ENCODE results near the gene ZNF674. TPM values are rescaled to one million over a fixed set of nuclear protein-coding genes. Genes with fewer than 3 reads are reported as not detected.
"Not testable (repeated sequence)": the region's sequence is repeated elsewhere in the genome, so short reads cannot be mapped to it uniquely, and the experiment has no call there.

Gene ZNF674
- total RNA-seq, 1 donor from 2014 or later, result 5.2 TPM

DNA sequence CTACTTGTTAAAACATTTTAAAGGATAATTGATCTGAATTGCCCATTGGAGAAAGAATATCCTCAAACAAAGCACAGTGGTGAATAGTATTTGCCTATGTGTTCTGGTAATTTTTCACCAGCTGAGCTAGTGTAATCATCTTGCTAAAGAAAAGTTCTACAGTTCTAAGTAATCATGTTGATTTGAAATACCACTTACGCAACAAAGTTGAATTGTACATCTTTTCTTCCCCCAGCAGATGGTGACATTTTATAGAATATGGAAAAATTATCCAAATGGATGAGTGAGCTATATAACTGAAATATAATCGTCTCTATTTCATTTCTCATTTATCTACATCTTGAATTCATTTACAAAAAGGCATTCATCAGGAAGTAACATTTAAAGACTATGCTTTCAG is 9.7 kb upstream of the ZNF674 start:
- Histone ChIP-seq H3K4me1 (no peaks in the 10 kb centered on the region), H3K36me3 (no peaks in the 10 kb centered on the region), H3K4me3 (no peak overlapping the region), H3K27ac (no peak overlapping the region), H3K27me3 (no peaks in the 10 kb centered on the region), H3K9me3 (no peaks in the 10 kb centered on the region)
- intact Hi-C loops (cut with DNase I), result no loop called here
- TF ChIP-seq POLR2AphosphoS5 (IDR thresholded peaks at IDR 0.05; ENCODE audit: insufficient read depth in 1 of 2, low read depth in 1 of 2) (no peak), POLR2A (IDR thresholded peaks at IDR 0.05) (no peak)
- DNase-seq (ENCODE audit: extremely low spot score in 2 of 2), result no peak

DNA sequence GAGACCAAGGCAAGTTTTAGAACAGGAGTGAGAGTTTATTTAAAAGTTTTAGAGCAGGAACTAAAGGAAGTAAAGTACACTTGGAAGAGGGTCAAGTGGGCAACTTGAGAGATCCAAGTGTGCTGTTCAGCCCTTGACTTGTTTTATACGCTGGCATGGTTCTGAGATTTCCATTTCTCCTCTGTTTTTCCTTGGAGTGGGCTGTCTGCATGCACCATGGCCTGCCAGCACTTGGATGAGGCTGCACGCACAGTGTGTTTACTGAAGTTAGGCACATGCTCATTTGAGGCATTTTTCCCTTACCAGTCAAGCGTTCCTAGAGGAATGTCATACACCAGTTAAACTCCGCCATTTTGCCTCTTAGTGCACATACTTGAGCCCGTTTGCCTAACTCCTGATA is 8.7 kb upstream of the ZNF674 start:
- no peak overlapping the region for H3K27ac ChIP-seq
- DNase-seq (ENCODE audit: extremely low spot score in 2 of 2), result no peak
- no peaks in the 10 kb centered on the region for H3K36me3 ChIP-seq
- H3K4me3 ChIP-seq, result no peak overlapping the region
- no peaks in the 10 kb centered on the region for H3K27me3 ChIP-seq
- intact Hi-C loops (cut with DNase I), result no loop called here
- TF ChIP-seq POLR2A (IDR thresholded peaks at IDR 0.05) (no peak), POLR2AphosphoS5 (IDR thresholded peaks at IDR 0.05; ENCODE audit: insufficient read depth in 1 of 2, low read depth in 1 of 2) (no peak)
- TF ChIP-seq, protein P1, sequence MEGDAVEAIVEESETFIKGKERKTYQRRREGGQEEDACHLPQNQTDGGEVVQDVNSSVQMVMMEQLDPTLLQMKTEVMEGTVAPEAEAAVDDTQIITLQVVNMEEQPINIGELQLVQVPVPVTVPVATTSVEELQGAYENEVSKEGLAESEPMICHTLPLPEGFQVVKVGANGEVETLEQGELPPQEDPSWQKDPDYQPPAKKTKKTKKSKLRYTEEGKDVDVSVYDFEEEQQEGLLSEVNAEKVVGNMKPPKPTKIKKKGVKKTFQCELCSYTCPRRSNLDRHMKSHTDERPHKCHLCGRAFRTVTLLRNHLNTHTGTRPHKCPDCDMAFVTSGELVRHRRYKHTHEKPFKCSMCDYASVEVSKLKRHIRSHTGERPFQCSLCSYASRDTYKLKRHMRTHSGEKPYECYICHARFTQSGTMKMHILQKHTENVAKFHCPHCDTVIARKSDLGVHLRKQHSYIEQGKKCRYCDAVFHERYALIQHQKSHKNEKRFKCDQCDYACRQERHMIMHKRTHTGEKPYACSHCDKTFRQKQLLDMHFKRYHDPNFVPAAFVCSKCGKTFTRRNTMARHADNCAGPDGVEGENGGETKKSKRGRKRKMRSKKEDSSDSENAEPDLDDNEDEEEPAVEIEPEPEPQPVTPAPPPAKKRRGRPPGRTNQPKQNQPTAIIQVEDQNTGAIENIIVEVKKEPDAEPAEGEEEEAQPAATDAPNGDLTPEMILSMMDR (IDR thresholded peaks at IDR 0.05), result no peak
- H3K4me1 ChIP-seq, result no peaks in the 10 kb centered on the region
- H3K9me3 ChIP-seq, result no peaks in the 10 kb centered on the region

DNA sequence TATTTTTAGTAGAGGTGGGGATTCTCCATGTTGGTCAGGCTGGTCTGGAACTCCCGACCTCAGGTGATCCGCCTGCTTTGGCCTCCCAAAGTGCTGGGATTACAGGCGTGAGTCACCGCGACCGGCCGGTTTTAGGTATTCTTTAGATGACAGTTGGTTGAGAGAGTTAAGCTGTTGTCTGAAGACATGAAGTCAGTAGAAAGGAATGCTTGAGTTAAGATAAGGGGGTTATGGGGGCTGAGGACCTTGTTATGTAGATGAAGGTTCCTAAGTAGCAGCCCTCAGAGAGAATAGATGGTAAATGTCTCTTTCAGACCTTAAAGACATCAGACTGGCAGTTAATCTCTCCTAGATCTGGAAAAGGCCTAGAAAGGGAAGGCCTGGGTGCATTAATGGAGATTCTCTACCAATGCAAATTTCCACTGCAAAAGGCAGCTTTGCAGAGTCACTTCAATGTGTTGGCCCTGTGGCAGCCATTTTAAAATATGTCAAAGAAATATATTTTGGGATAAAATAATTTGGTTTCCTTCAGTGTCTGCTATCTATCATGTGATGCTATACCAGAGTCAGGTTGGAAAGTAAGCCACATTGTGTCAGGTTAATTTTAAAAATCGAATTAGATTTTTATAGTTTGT is 6.4 kb upstream of the ZNF674 start:
- peaks cover 6% of the 10 kb centered on the region for H3K4me1 ChIP-seq
- H3K27ac ChIP-seq, result no peak overlapping the region
- TF ChIP-seq, protein P1 (IDR thresholded peaks at IDR 0.05), result no peak
- TF ChIP-seq POLR2A (IDR thresholded peaks at IDR 0.05) (no peak), POLR2AphosphoS5 (IDR thresholded peaks at IDR 0.05; ENCODE audit: insufficient read depth in 1 of 2, low read depth in 1 of 2) (no peak)
- H3K36me3 ChIP-seq, result no peaks in the 10 kb centered on the region
- H3K9me3 ChIP-seq, result no peaks in the 10 kb centered on the region
- H3K4me3 ChIP-seq, result no peak overlapping the region
- no peak for DNase-seq (ENCODE audit: extremely low spot score in 2 of 2)
- intact Hi-C loops (cut with DNase I), result no loop called here
- no peaks in the 10 kb centered on the region for H3K27me3 ChIP-seq

DNA sequence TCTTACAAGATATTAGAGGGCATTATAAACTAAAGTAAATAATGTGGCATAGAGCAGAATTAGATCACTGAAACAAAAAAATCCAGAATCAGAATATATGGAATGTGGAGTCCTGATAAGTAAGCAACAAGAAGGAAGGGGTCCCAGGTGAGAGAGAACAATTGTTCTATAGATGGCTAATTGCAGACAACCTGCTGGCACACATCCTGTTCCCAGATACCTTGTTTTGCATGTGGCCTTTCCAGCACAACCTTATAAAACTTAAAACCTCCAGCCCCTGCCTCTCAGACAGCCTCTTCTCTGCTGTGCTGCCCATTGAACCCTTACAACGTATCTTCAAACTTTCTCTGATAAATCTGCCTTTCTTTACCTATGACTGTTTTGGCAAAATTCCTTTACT is 4.7 kb upstream of the ZNF674 start:
- no peak for DNase-seq (ENCODE audit: extremely low spot score in 2 of 2)
- TF ChIP-seq POLR2AphosphoS5 (IDR thresholded peaks at IDR 0.05; ENCODE audit: insufficient read depth in 1 of 2, low read depth in 1 of 2) (no peak), POLR2A (IDR thresholded peaks at IDR 0.05) (no peak)
- Histone ChIP-seq H3K4me1 (peaks cover 13% of the 10 kb centered on the region), H3K9me3 (no peaks in the 10 kb centered on the region), H3K4me3 (no peak overlapping the region), H3K27me3 (no peaks in the 10 kb centered on the region), H3K36me3 (no peaks in the 10 kb centered on the region), H3K27ac (no peak overlapping the region)
- intact Hi-C loops (cut with DNase I), result no loop called here

DNA sequence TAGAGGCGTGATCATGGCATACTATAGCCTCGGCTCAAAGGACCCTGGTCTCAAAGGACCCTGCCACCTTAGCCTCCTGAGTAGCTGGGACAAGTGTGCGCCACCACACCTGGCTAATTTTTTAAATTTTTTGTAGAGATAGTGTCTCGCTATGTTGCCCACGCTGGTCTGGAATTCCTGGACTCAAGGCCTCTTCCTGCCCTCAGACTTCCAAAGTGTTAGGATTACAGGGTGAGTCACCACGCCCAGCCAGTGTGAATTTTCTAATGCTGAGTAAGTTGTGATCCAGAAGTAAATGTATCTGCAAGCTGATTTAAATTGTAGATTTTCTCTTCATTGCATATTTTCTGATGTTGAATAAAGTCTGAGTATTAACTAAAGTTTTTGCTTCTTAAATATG is 2.6 kb upstream of the ZNF674 start:
- Histone ChIP-seq H3K4me3 (no peak overlapping the region), H3K9me3 (no peaks in the 10 kb centered on the region), H3K4me1 (peaks cover 18% of the 10 kb centered on the region), H3K27me3 (no peaks in the 10 kb centered on the region), H3K27ac (no peak overlapping the region), H3K36me3 (no peaks in the 10 kb centered on the region)
- intact Hi-C loops (cut with DNase I), result no loop called here
- no peak for TF ChIP-seq POLR2AphosphoS5 (IDR thresholded peaks at IDR 0.05; ENCODE audit: insufficient read depth in 1 of 2, low read depth in 1 of 2)
- TF ChIP-seq, protein P1 (IDR thresholded peaks at IDR 0.05), result no peak
- TF ChIP-seq POLR2A (IDR thresholded peaks at IDR 0.05), result no peak
- no peak for DNase-seq (ENCODE audit: extremely low spot score in 2 of 2)

DNA sequence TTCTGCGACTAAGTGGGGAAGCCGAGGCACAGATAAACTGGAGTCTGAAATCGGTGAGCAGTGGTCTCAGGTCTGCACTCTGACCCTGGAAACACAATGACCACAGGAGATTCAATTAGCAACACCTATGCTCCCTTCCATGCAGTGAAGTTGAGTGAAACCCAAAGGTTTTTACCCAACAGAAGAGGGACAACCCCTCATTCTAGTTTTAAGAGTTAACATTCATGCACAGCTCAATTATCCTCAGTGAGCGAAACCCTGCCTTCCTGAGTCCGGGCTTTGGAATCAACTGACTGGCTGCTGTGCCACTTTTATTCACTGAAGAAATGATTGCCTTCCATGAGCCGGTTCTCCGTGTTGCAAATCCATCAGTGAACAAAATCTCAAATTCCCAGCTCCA is 694 bp downstream of the ZNF674 start:
- H3K4me3 ChIP-seq, result peak overlapping the region; percentile 57 to 72
- H3K36me3 ChIP-seq; intact Hi-C loops (cut with DNase I); DNase-seq (ENCODE audit: extremely low spot score in 2 of 2); H3K9me3 ChIP-seq; H3K27me3 ChIP-seq: not testable (repeated sequence)
- peak overlapping the region; percentile 76 for H3K27ac ChIP-seq
- peaks cover 18% of the 10 kb centered on the region for H3K4me1 ChIP-seq
